Uterus (tissue), 4 donors: Measurements from ENCODE around the gene KIAA1217. TPM values are rescaled to one million over a fixed set of nuclear protein-coding genes. Genes with fewer than 3 reads are reported as not detected.

Experiments
- DNase-seq, 2 donors: peaks; one replicate each; pipeline ENCODE4 v3.0.0-alpha.2; 2019 to 2020
- H3K27ac ChIP-seq, 2 donors: fragments of 200-600 bp; sonication (generic); 1 replicate in 1 of 2; 2 replicates in 1 of 2; pipeline ENCODE4 v1.5.1; 2016 to 2018
- H3K27me3 ChIP-seq, 2 donors: fragments of 200-600 bp; sonication (generic); one replicate each; pipeline ENCODE4 v1.5.1; 2018 to 2019; ENCODE audit warnings: control low read depth in 1 of 2
- H3K36me3 ChIP-seq, 2 donors: fragments of 200-600 bp; sonication (generic); one replicate each; pipeline ENCODE4 v1.5.1; 2019; ENCODE audit warnings: control low read depth in 1 of 2
- H3K4me1 ChIP-seq, 2 donors: fragments of 200-600 bp; sonication (generic); one replicate each; pipeline ENCODE4 v1.5.1; 2018 to 2019; ENCODE audit warnings: control low read depth in 1 of 2
- H3K4me3 ChIP-seq, 2 donors: fragments of 200-600 bp; sonication (generic); 1 replicate in 1 of 2; 2 replicates in 1 of 2; pipeline ENCODE4 v1.5.1; 2018 to 2019; ENCODE audit warnings: mild to moderate bottlenecking in 1 of 2
- H3K9me3 ChIP-seq, 2 donors: fragments of 200-600 bp; sonication (generic); one replicate each; pipeline ENCODE4 v1.5.1; 2019; ENCODE audit warnings: control low read depth in 1 of 2
- POLR2A ChIP-seq, 2 donors: fragments of 450-650 bp; IDR thresholded peaks; one replicate each; pipeline ENCODE4 v1.6.1; 2016; ENCODE audit warnings: antibody characterized with exemption in 2 of 2, mild to moderate bottlenecking in 1 of 2, moderate library complexity in 1 of 2
- intact Hi-C: fragments of 100-400 bp; cut with DNase I; formaldehyde crosslinking; loops from one replicate; pipeline ENCODE4 v1.15.1; 2023; ENCODE audit warnings: low total_unique reads
- total RNA-seq, 4 donors: library from RNA; depleted of rRNA in 3 of 4; stranded (reverse); fragments of >200 nt in 3 of 4; gene quantifications; one replicate each; pipeline versions ENCODE4 v1.1.0 to v1.2.4, GENCODE V29; 2014 to 2023
- TF ChIP-seq, protein P1 (sequence below), 4 experiments: fragments of 200-600 bp in 2 of 4; fragments of 450-650 bp in 2 of 4; sonication (generic) in 2 of 4; IDR thresholded peaks; one replicate each; pipeline ENCODE4 v1.5.1; 2016 to 2019; ENCODE audit warnings: antibody characterized with exemption in 4 of 4, mild to moderate bottlenecking in 2 of 4, moderate library complexity in 1 of 4
- donor health status: DM: yes; HTN: yes; CAD: no.

Gene KIAA1217
- total RNA-seq, 4 donors from 2014 or later: 3.5 to 38.2 (median 11.6) TPM

DNA sequence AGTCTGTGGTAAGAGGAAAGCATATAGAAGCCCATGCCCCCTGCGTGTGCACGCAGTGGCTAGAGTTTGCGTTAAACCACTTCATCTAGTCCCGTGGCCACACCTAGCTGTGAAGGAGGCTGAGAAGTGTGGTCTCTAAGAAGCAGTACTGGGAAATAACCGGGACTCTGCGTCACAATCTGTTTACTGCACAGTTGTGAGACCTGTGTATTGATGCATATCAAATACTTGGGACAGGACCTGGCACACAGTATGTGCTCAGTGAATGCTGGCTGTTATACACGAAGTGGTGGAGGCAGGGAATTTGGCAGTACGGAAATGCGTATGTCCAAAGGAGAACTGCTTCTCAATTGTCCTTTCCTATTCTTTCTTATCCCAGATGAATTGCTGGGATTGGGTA is 365.2 kb downstream of the KIAA1217 start:
- no peaks in the 10 kb centered on the region for H3K4me1 ChIP-seq
- TF ChIP-seq POLR2A (IDR thresholded peaks at IDR 0.05): no peak
- TF ChIP-seq, protein P1, sequence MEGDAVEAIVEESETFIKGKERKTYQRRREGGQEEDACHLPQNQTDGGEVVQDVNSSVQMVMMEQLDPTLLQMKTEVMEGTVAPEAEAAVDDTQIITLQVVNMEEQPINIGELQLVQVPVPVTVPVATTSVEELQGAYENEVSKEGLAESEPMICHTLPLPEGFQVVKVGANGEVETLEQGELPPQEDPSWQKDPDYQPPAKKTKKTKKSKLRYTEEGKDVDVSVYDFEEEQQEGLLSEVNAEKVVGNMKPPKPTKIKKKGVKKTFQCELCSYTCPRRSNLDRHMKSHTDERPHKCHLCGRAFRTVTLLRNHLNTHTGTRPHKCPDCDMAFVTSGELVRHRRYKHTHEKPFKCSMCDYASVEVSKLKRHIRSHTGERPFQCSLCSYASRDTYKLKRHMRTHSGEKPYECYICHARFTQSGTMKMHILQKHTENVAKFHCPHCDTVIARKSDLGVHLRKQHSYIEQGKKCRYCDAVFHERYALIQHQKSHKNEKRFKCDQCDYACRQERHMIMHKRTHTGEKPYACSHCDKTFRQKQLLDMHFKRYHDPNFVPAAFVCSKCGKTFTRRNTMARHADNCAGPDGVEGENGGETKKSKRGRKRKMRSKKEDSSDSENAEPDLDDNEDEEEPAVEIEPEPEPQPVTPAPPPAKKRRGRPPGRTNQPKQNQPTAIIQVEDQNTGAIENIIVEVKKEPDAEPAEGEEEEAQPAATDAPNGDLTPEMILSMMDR (IDR thresholded peaks at IDR 0.05): no peak
- intact Hi-C loops: no loop called here
- DNase-seq: no peak
- H3K36me3 ChIP-seq: no peaks in the 10 kb centered on the region
- H3K4me3 ChIP-seq: no peak overlapping the region
- no peak overlapping the region for H3K27ac ChIP-seq
- H3K9me3 ChIP-seq: no peaks in the 10 kb centered on the region
- H3K27me3 ChIP-seq: no peaks in the 10 kb centered on the region

GRCh38 chr10:24574578-24575155 is 365.7 kb downstream of the KIAA1217 start:
- no peaks in the 10 kb centered on the region for H3K27me3 ChIP-seq
- no peaks in the 10 kb centered on the region for H3K4me1 ChIP-seq
- no peak overlapping the region for H3K27ac ChIP-seq
- H3K36me3 ChIP-seq: no peaks in the 10 kb centered on the region
- H3K9me3 ChIP-seq: no peaks in the 10 kb centered on the region
- DNase-seq: no peak
- TF ChIP-seq, protein P1 (IDR thresholded peaks at IDR 0.05): no peak
- TF ChIP-seq POLR2A (IDR thresholded peaks at IDR 0.05): no peak
- intact Hi-C loops: no loop called here
- H3K4me3 ChIP-seq: no peak overlapping the region

DNA sequence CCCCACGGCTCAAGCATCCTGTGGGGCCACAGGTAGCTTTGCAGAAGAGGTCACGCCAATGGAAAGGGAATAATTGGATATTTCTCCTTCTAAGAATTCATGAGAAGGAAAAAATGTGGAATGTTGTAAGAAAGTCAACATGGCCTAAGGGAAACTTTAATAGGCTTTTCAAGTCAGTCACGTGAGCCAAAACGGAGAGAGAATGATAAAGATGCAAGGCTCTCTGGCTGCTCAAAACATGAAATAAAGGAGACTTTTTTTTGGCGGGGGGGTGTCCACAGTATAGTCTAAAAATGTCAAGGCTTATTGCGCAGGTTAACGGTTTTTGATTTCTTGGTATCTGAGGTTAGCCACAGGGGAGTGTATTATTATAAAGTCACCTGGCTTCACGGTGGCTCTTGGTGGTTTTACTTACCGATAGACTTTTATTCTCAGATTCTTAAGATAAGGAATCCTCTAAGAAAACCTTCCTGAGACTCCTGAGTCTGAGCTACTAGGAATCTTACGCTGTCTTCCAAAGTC is 366.6 kb downstream of the KIAA1217 start:
- no peak overlapping the region for H3K4me3 ChIP-seq
- DNase-seq: no peak
- intact Hi-C loops: no loop called here
- H3K36me3 ChIP-seq: no peaks in the 10 kb centered on the region
- H3K27ac ChIP-seq: no peak overlapping the region
- no peak for TF ChIP-seq POLR2A (IDR thresholded peaks at IDR 0.05)
- TF ChIP-seq, protein P1 (IDR thresholded peaks at IDR 0.05): no peak
- H3K27me3 ChIP-seq: no peaks in the 10 kb centered on the region
- H3K4me1 ChIP-seq: no peaks in the 10 kb centered on the region
- H3K9me3 ChIP-seq: no peaks in the 10 kb centered on the region

- DNase-seq: no peak
- Histone ChIP-seq H3K4me1 (no peaks in the 10 kb centered on the region), H3K9me3 (no peaks in the 10 kb centered on the region), H3K27ac (no peak overlapping the region), H3K4me3 (no peak overlapping the region), H3K27me3 (no peaks in the 10 kb centered on the region), H3K36me3 (no peaks in the 10 kb centered on the region)
- TF ChIP-seq, protein P1 (IDR thresholded peaks at IDR 0.05): no peak
- TF ChIP-seq POLR2A (IDR thresholded peaks at IDR 0.05): no peak
- intact Hi-C loops: no loop called here
Observed at GRCh38 chr10:24579448-24579847, 370.5 kb downstream of the KIAA1217 start.

DNA sequence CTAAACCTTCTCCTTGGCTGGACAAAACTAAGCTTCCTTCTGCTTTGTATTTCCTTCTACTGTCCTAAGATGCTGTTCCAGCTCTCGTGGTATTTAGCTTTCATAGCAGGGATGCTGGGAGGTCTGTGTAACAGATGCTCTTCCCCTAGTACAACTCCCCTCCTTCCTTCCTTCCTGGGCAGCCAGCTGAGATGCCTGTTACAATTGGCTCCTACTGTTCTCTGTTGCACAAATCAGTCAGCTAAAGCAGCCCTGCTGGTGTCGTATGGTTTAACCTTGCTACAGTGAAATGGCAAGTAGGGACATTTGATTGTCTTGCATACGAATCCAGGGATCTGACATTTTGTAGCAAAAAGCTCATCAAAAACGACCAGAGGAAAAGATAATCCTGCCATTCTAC is 371.0 kb downstream of the KIAA1217 start:
- H3K4me1 ChIP-seq: no peaks in the 10 kb centered on the region
- no peak for TF ChIP-seq POLR2A (IDR thresholded peaks at IDR 0.05)
- TF ChIP-seq, protein P1 (IDR thresholded peaks at IDR 0.05): no peak
- intact Hi-C loops: no loop called here
- DNase-seq: no peak
- H3K27ac ChIP-seq: no peak overlapping the region
- H3K4me3 ChIP-seq: no peak overlapping the region
- no peaks in the 10 kb centered on the region for H3K36me3 ChIP-seq
- no peaks in the 10 kb centered on the region for H3K27me3 ChIP-seq
- H3K9me3 ChIP-seq: no peaks in the 10 kb centered on the region
